Body of pancreas (tissue), 4 donors: ENCODE measurements around the gene RFX1. TPM values are rescaled to one million over a fixed set of nuclear protein-coding genes. Genes with fewer than 3 reads are reported as not detected.
"Not testable (repeated sequence)": the region's sequence is repeated elsewhere in the genome, so short reads cannot be mapped to it uniquely, and the experiment has no call there.

ENCODE experiments used
- ATAC-seq: fragments of 150-250 bp; one replicate; pipeline ENCODE4 v1.9.1; 2016
- DNase-seq, 4 donors: peaks; one replicate each; pipeline ENCODE4 v3.0.0-alpha.2; 2019
- H3K27ac ChIP-seq, 4 donors: fragments of 200-600 bp; sonication (generic); 1 replicate in 3 of 4; 2 replicates in 1 of 4; pipeline versions ENCODE4 v1.5.1 to v1.6.1; 2016 to 2019; ENCODE audit warnings: mild to moderate bottlenecking in 1 of 4, mixed read lengths in 1 of 4, moderate library complexity in 1 of 4
- H3K27me3 ChIP-seq, 2 donors: fragments of 200-600 bp; sonication (generic); one replicate each; pipeline ENCODE4 v1.6.0; 2016; ENCODE audit warnings: mild to moderate bottlenecking in 1 of 2
- H3K36me3 ChIP-seq, 2 donors: fragments of 200-600 bp; sonication (generic); replicated peaks in 1 of 2; 2 replicates each; pipeline ENCODE4 v1.5.1; 2016; ENCODE audit warnings: low read depth in 2 of 2; ENCODE audit not compliant: insufficient read depth in 1 of 2
- H3K4me1 ChIP-seq: fragments of 200-600 bp; sonication (generic); one replicate; pipeline ENCODE4 v1.6.0; 2016
- H3K4me3 ChIP-seq, 2 donors: fragments of 200-600 bp; sonication (generic); 1 replicate in 1 of 2; 2 replicates in 1 of 2; pipeline ENCODE4 v1.5.1; 2016 to 2019
- H3K9me3 ChIP-seq, 3 donors: fragments of 200-600 bp; sonication (generic); 1 replicate in 2 of 3; 2 replicates in 1 of 3; pipeline ENCODE4 v1.5.1; 2016
- POLR2A ChIP-seq, 3 donors: fragments of 450-650 bp; IDR thresholded peaks; one replicate each; pipeline ENCODE4 v1.6.1; 2016; ENCODE audit warnings: antibody characterized with exemption in 3 of 3, mild to moderate bottlenecking in 2 of 3
- whole genome bisulfite sequencing, 2 donors: methylation state at CpG; one replicate each; pipeline ENCODE4 v1.1.5; 2017; 5-methylcytosine and 5-hydroxymethylcytosine counted together
- intact Hi-C: fragments of 100-400 bp; cut with DNase I; formaldehyde crosslinking; loops from one replicate; pipeline ENCODE4 v1.15.1; 2023
- total RNA-seq, 2 donors: library from RNA; depleted of rRNA; stranded (reverse); fragments of >200 nt; gene quantifications; one replicate each; pipeline ENCODE4 v1.1.0, GENCODE V29; 2016
- TF ChIP-seq, protein P1 (sequence below), 7 experiments: fragments of 450-650 bp in 4 of 7; fragments of 200-600 bp in 3 of 7; sonication (generic) in 3 of 7; IDR thresholded peaks; one replicate each; pipeline ENCODE4 v1.5.1; 2016 to 2019; ENCODE audit warnings: antibody characterized with exemption in 7 of 7

Gene RFX1
- total RNA-seq, 2 donors from 2014 or later: 3.9 to 7.6 TPM

- Histone ChIP-seq H3K27me3 (no peaks in the 10 kb centered on the region), H3K4me3 (no peak overlapping the region), H3K9me3 (no peaks in the 10 kb centered on the region), H3K27ac (no peak overlapping the region), H3K36me3 (no peaks in the 10 kb centered on the region), H3K4me1 (peaks cover 15% of the 10 kb centered on the region)
- DNase-seq (no peak), ATAC-seq (no peak)
- no peak for TF ChIP-seq POLR2A (IDR thresholded peaks at IDR 0.05)
- TF ChIP-seq, protein P1, sequence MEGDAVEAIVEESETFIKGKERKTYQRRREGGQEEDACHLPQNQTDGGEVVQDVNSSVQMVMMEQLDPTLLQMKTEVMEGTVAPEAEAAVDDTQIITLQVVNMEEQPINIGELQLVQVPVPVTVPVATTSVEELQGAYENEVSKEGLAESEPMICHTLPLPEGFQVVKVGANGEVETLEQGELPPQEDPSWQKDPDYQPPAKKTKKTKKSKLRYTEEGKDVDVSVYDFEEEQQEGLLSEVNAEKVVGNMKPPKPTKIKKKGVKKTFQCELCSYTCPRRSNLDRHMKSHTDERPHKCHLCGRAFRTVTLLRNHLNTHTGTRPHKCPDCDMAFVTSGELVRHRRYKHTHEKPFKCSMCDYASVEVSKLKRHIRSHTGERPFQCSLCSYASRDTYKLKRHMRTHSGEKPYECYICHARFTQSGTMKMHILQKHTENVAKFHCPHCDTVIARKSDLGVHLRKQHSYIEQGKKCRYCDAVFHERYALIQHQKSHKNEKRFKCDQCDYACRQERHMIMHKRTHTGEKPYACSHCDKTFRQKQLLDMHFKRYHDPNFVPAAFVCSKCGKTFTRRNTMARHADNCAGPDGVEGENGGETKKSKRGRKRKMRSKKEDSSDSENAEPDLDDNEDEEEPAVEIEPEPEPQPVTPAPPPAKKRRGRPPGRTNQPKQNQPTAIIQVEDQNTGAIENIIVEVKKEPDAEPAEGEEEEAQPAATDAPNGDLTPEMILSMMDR (IDR thresholded peaks at IDR 0.05): no peak
- intact Hi-C loops: no loop called here
- WGBS, 2 donors: 65 to 73% methylated on average over 4 of the region's 4 CpGs
Measured at GRCh38 chr19:14028901-14029300, 22.8 kb upstream of the RFX1 start.

DNA sequence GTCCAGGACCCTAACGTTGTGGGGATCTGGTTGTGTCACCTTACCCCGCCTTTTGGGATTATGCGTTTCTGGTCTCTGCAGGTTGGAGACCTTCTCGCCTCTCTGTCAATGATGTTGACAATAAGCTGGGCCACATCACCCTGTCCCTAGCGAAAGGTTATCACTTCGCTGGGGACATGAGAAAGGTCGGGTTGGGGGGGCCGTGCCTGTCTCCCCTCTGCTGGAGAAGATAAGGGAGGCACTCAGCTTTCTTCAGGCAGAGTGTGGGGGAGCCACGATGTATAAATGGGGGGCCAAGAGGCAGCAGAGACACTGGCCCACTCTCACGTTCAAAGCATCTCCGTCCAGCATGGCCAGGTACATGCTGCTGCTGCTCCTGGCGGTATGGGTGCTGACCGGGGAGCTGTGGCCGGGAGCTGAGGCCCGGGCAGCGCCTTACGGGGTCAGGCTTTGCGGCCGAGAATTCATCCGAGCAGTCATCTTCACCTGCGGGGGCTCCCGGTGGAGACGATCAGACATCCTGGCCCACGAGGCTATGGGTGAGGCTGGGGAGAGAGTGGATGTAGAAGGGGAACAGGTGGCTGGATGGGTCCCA, 21.8 kb upstream of the RFX1 start, which contains the start of gene RLN3:
Gene RLN3, plus strand, starts transcription at position 293 of the 595 bp plus-strand sequence. Its CDS starts 57 bp downstream, at position 350.
- Histone ChIP-seq H3K27ac (no peak within 1 kb of the TSS), H3K9me3 (no peaks in the 10 kb centered on the region), H3K4me3 (no peak within 1 kb of the TSS), H3K4me1 (peaks cover 21% of the 10 kb centered on the region), H3K36me3 (no peaks in the 10 kb centered on the region), H3K27me3 (no peaks in the 10 kb centered on the region)
- intact Hi-C loops: no loop called here
- TF ChIP-seq, protein P1 (IDR thresholded peaks at IDR 0.05): no peak
- no peak for TF ChIP-seq POLR2A (IDR thresholded peaks at IDR 0.05)
- 49 to 58% methylated on average over 13 to 18 of the region's 24 CpGs for WGBS, 2 donors
- no peak for ATAC-seq
- DNase-seq: no peak

DNA sequence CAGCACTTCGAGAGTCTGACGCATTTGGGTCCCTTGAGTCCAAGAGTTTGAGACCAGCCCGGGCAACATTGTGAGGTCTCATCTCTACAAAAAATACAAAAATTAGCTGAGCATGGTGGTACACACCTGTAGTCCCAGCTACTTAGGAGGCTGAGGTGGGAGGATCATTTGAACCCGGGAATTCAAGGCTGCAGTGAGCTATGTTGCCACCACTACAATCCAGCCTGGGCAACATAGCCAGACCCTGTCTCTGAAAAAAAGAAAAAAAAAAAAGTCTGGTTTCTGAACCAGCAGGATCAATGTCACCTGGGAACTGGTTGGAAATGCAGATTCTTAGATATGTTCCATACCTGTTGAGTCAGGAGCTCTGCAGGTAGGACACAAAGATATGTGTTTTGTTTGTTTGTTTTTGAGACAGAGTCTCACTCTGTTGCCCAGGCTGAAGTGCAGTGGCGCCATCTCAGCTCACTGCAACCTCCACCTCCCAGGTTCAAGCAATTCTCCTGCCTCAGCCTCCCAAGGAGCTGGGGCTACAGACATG, 20.6 kb upstream of the RFX1 start:
- H3K4me3 ChIP-seq, H3K36me3 ChIP-seq, H3K27me3 ChIP-seq, DNase-seq, H3K27ac ChIP-seq, intact Hi-C loops, H3K9me3 ChIP-seq, ATAC-seq: not testable (repeated sequence)
- peaks cover 15% of the 10 kb centered on the region for H3K4me1 ChIP-seq
- WGBS, 2 donors: 74 to 81% methylated on average over 4 to 5 of the region's 5 CpGs

- peak in 1 of 3 donors; percentile 25 for TF ChIP-seq POLR2A (IDR thresholded peaks at IDR 0.05)
- TF ChIP-seq, protein P1 (IDR thresholded peaks at IDR 0.05): peak; percentile 22 to 76 (median 55)
- intact Hi-C loops: no loop called here
- peak; percentile 64 to 71 (median 68) for DNase-seq
- Histone ChIP-seq H3K4me1 (peaks cover 7% of the 10 kb centered on the region), H3K27ac (peak overlapping the region in 3 of 4 donors; percentile 37 to 61 (median 43)), H3K36me3 (no peaks in the 10 kb centered on the region), H3K9me3 (no peaks in the 10 kb centered on the region), H3K4me3 (no peak overlapping the region), H3K27me3 (no peaks in the 10 kb centered on the region)
- 52 to 53% methylated on average over 9 of the region's 9 CpGs for WGBS, 2 donors
- peak; percentile 96 for ATAC-seq
Measured at GRCh38 chr19:14023404-14024235, 17.5 kb upstream of the RFX1 start.

GRCh38 chr19:14022469-14022868, 16.3 kb upstream of the RFX1 start:
- no peak for DNase-seq
- no peaks in the 10 kb centered on the region for H3K36me3 ChIP-seq
- ATAC-seq: no peak
- no peak for TF ChIP-seq POLR2A (IDR thresholded peaks at IDR 0.05)
- TF ChIP-seq, protein P1 (IDR thresholded peaks at IDR 0.05): no peak
- intact Hi-C loops: no loop called here
- H3K27me3 ChIP-seq: no peaks in the 10 kb centered on the region
- 69 to 77% methylated on average over 4 of the region's 4 CpGs for WGBS, 2 donors
- no peak overlapping the region for H3K4me3 ChIP-seq
- no peak overlapping the region for H3K27ac ChIP-seq
- peaks cover 7% of the 10 kb centered on the region for H3K4me1 ChIP-seq
- H3K9me3 ChIP-seq: no peaks in the 10 kb centered on the region
